GM18498 (cell line): ENCODE results near the gene SLC25A38.

Experiments
- ATAC-seq: cut with Tn5 transposase; IDR thresholded peaks from one replicate; pipeline ENCODE4 v1.9.1; 2021; ENCODE audit warnings: mild to moderate bottlenecking, moderate library complexity; ENCODE audit not compliant: unreplicated experiment

Gene SLC25A38

GRCh38 chr3:39376959-39377634 lies 6.1 kb upstream of the SLC25A38 start:
- no peak for ATAC-seq

GRCh38 chr3:39378088-39378487 lies 5.1 kb upstream of the SLC25A38 start:
- ATAC-seq: peak; percentile 73

- no peak for ATAC-seq
Observed at GRCh38 chr3:39378957-39379777, 4.0 kb upstream of the SLC25A38 start.

GRCh38 chr3:39379778-39380155 lies 3.4 kb upstream of the SLC25A38 start:
- ATAC-seq: no peak

- ATAC-seq: no peak
Observed at GRCh38 chr3:39381432-39381831, 1.7 kb upstream of the SLC25A38 start.

GRCh38 chr3:39383881-39384664 lies 903 bp downstream of the SLC25A38 start:
- peak; percentile 79 for ATAC-seq

- no peak for ATAC-seq
Observed at GRCh38 chr3:39384665-39385000, 1.5 kb downstream of the SLC25A38 start.

- ATAC-seq: no peak
Observed at GRCh38 chr3:39385456-39386090, 2.4 kb downstream of the SLC25A38 start.

GRCh38 chr3:39386318-39386717 lies 3.1 kb downstream of the SLC25A38 start:
- no peak for ATAC-seq

- ATAC-seq: no peak
Observed at GRCh38 chr3:39387411-39387975, 4.3 kb downstream of the SLC25A38 start.

- no peak for ATAC-seq
Observed at GRCh38 chr3:39388153-39388552, 5.0 kb downstream of the SLC25A38 start.

GRCh38 chr3:39388741-39389248 lies 5.6 kb downstream of the SLC25A38 start:
- ATAC-seq: peak; percentile 72

GRCh38 chr3:39390181-39390580 lies 7.0 kb downstream of the SLC25A38 start:
- no peak for ATAC-seq

GRCh38 chr3:39396690-39397089 lies 13.5 kb downstream of the SLC25A38 start:
- ATAC-seq: no peak

GRCh38 chr3:39398700-39399099 lies 15.5 kb downstream of the SLC25A38 start:
- ATAC-seq: no peak

- no peak for ATAC-seq
Observed at GRCh38 chr3:39401983-39402382, 18.8 kb downstream of the SLC25A38 start.

- no peak for ATAC-seq
Observed at GRCh38 chr3:39404943-39405686, 21.9 kb downstream of the SLC25A38 start.

- no peak for ATAC-seq
Observed at GRCh38 chr3:39405687-39406367, 22.7 kb downstream of the SLC25A38 start.
